Stimulated activated CD8-positive, alpha-beta memory T cell treated with anti-CD3 and anti-CD28 coated beads, Interleukin-15, amount 100 ng/mL, for 24 hours (primary cell): ENCODE data around the gene SLC44A2.

ENCODE experiments used
- DNase-seq: peaks from one replicate; pipeline ENCODE4 v3.0.0-alpha.2; 2020; ENCODE audit warnings: low read depth

The SLC44A2 gene

DNA sequence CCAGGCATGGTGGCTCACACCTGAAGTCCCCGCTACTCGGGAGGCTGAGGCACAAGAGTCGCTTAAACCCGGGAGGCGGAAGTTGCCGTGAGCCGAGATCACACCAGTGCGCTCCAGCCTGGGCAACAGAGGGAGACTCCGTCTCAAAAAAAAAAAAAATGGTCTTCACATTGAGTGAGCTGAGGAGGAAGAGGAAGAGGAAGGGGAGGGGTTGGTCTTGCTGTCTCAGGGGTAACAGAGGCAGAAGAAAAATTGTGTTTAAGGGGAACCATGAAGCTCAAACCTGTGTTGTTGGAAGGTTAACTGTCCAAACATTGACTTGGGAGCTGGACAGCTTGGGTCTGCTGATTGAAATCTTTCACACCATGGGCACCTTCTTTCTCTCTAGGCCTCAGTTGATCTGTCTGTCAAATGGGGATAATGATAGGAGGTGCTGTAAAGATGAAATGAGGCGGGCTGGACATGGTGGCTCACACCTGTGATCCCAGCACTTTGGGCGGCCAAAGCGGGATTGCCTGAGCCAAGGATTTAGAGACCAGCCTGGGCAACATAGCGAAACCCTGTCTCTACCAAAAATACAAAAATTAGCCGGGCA, 9.8 kb upstream of the SLC44A2 start:
- no peak for DNase-seq

DNA sequence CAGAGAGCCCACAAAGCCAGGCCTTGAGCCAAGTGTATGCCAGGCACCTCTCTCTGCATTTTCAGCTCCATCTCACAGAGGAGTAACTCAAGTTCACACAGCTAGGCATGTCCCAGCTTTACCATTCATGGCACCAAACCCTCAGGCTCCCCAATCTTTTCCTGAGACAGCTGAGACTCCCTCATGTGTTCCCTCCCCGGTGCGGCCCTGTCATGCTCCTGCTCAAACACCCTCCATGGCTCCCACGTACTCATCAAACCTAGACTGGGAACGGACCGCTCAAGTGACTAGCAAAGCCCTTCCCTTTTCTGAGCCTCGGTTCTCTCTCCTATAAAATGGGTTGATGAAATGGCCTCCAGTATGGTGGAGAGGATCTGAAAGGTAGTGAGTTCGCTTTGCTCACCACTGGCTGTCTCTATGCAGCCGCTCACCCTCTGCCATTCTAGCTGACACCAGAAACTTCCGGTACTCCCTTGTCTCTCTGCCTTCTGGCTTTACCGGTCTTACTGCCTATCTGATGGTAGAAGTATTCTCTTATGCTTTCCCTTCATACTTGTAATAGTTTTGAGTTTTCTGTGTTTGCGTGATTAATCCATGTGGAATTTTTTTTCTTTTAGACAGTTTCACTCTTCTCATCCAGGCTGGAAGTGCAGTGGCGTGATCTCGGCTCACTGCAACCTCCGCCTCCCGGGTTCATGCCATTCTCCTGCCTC, 7.8 kb upstream of the SLC44A2 start:
- no peak for DNase-seq

DNA sequence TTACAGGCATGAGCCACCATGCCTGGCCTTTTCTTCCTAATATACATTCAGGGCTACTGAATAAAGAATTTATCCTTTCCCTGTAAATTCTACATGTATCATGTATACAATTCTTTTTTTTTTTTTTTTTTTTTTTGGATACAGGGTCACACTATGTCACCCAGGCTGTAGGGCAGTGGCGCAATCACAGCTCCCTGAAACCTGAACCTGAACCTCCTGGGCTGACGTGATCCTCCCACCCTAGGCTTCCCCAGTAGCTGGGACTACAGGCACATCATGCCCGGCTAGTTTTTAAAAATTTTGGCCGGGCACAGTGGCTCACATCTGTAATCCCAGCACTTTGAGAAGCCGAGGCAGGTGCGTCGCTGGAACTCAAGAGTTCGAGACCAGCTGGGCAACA, 6.5 kb upstream of the SLC44A2 start:
- DNase-seq = no peak

DNA sequence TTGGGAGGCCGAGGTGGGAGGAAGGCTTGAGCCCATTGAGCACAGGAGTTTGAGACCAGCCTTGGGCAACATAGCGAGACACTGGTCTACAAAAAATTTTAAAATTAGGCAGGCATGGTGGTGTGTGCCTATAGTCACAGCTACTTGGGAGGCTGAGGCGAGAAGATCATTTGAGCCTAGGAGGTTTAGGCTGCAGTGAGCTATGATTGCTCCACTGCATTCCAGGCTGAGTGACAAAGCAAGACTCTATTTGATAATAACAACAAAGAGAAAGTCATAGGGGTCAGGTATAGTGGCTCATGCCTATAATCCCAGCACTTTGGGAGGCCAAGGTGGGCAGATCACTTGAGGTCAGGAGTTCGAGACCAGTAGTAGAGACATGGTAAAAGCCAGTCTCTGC, 4.6 kb upstream of the SLC44A2 start:
- no peak for DNase-seq

DNA sequence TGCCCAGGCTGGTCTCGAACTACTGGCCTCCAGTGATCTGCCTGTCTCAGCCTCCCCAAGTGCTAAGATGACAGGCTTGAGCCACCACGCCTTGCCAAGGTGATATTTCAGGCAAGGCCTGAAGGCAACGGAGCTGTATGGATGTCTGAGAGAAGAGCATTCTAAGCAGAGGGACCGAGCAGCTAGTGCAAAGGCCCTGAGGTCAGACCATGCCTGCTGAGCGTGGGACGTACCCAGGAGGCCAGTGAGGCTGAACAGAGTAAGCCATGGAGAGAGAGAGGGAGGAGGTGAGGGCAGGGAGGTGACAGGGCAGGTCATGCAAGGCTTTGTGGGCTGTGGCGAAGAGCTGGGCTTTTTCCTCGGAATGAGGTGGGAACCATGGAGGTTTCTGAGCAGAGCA, 3.4 kb upstream of the SLC44A2 start:
- no peak for DNase-seq

DNA sequence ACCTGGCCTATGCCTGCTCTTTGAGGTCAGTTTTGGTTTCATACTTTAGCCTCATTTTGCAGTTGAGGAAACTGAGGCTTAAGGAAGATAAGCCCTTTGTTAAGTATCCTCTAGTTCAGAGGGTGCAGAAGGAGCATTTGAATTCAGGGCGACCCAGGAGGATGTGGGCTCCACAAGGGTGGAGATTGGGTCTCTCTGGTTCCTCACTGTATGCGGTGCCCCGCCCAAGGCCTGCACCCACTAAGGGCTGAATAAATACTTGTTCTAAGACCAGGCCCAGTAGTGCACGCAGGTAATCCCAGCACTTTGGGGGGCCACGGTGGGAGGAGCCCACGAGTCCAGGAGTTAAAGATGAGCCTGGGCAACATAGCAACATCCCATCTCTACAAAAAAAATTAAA, 768 bp upstream of the SLC44A2 start:
- DNase-seq = no peak

DNA sequence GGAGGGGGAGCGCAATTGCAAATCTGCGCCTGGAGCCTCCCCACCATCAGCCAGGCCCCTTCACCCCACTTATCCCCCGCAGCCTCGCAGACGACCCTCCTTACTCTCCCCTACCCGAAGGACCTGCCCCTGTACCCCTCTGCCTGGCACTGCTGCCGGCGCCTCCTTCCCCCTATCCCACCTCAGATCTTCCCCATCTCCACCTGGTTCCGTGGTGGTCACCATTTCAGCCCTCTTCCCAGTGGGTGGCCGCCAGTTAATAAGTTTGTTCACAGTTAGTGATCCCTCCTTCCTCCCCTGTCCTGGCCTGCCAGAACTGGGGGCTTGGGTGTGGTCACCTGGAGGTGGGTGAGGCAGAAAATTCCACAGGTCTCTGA, 397 bp downstream of the SLC44A2 start:
- DNase-seq = no peak

DNA sequence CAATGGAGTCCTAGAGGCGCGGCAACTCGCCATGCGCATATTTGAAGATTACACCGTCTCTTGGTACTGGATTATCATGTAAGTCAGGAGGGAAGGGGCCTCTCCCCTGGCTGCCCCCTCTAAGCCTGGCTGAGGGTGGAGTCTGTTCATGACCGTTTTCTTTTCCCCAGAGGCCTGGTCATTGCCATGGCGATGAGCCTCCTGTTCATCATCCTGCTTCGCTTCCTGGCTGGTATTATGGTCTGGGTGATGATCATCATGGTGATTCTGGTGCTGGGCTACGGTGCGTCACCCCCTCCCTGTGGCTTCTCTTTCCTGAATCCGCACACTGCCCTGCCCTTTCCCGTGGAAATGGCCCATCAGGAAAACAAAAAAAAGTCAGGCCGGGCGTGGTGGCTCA, 6.5 kb downstream of the SLC44A2 start:
- no peak for DNase-seq

DNA sequence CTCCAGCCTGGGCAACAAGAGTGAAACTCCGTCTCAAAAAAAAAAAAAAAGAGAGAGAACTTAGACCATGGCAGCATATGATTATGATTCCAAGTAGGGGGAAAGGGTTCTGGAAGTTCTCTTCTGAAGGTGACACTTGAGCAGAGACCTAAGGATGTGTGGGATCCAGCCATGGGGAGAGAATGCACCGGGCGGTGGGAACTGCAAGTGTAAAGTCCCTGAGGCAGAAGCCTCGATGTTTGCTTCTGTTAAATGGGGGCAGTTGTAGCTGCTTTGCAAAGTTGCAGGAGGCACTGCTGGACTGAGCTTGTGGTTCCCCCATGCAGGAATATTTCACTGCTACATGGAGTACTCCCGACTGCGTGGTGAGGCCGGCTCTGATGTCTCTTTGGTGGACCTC, 9.1 kb downstream of the SLC44A2 start:
- no peak for DNase-seq

DNA sequence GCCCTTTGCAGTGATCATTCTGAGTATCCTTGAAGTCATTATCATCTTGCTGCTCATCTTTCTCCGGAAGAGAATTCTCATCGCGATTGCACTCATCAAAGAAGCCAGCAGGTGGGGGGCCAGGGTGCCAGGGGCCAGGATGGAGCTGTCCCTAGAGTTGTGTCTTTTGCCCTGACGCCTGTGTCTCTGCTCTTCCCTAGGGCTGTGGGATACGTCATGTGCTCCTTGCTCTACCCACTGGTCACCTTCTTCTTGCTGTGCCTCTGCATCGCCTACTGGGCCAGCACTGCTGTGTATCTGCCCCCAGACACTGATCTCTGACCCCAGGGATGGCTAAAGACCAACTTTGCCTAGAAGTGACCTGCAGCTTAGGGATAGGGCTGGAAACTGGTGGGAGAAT, 9.6 kb downstream of the SLC44A2 start:
- DNase-seq = no peak

DNA sequence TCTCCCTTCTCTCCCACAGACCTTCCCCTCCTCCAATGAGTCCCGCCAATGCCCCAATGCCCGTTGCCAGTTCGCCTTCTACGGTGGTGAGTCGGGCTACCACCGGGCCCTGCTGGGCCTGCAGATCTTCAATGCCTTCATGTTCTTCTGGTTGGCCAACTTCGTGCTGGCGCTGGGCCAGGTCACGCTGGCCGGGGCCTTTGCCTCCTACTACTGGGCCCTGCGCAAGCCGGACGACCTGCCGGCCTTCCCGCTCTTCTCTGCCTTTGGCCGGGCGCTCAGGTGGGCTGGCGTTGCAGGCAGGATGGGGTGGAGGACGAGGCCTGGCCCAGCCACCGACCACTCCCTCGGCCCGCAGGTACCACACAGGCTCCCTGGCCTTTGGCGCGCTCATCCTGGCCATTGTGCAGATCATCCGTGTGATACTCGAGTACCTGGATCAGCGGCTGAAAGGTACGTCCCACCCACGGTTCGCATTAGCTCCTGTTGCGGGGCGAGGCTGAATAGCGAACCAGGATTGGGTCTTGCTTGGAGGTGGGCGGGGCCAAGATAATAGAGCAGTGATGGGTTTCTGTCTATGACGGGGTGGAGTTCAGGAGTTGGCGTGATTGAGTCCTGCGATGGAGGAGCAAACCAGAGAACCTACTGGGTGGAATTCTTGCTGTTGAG, 11.1 kb downstream of the SLC44A2 start:
- DNase-seq = no peak

DNA sequence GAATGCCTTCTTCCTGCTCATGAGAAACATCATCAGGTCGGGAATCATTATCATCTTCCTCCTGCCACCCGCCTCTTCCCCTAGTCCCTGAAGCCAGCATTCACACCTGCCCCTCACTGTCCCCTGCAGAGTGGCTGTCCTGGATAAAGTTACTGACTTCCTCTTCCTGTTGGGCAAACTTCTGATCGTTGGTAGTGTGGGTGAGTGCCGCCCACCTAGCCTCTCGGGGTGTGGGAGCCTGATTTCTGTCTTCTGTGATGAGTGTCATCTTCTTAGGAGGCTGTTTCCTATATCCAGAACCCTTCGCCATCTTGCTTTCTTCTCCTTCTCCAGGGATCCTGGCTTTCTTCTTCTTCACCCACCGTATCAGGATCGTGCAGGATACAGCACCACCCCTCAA, 12.5 kb downstream of the SLC44A2 start:
- no peak for DNase-seq

DNA sequence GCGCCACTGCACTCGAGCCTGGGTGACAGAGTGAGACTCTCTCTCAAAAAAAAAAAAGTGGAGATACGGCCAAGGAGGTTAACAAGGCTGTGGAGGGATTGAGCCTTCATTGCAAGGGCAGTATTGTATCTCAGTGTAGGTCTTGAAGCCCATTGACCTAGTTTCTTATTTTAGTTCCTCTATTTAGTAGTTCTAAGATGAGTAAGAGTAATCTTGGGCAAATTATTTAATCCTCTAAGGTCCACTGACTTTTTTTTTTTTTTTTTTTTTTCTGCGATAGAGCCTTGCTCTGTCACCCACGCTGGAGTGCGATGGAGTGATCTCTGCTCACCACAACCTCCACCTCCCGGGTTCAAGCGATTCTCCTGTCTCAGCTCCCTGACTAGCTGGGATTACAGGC, 14.5 kb downstream of the SLC44A2 start:
- DNase-seq = no peak

DNA sequence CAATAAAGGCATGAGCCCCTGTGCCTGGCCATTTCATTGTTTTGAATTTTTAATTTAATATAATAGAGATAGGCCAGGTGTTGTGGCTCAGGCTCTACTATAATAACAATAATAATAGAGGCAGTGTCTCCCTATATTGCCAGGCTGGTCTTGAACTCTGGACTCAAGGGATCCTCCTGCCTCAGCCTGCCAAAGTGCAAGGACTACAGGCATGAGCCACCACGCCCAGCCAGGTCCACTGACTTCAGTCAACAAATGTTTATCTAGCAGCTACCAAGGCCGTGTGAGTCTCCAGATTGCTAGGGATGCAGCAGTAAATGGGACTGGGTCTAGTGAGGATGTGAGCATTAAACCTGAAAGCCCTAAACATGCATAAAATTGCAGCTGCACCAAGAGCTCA, 15.0 kb downstream of the SLC44A2 start:
- DNase-seq = no peak

DNA sequence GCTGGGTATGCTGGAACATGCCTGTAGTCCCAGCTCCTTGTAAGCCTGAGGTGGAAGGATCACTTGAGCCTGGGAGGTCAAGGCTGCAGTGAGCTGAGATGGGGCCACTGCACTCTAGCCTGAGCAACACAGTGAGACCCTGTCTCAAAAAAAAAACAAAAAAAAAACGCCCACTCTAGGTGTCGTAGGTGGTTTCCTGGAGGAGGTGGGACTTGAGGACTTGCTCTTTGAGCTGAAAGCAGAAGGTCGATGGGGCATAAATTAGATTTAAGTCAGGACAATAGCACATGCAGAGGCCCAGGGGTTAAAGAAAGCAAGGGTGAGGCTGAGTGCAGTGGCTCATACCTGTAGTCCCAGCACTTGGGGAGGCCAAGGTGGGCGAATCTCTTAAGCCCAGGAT, 15.9 kb downstream of the SLC44A2 start:
- no peak for DNase-seq

DNA sequence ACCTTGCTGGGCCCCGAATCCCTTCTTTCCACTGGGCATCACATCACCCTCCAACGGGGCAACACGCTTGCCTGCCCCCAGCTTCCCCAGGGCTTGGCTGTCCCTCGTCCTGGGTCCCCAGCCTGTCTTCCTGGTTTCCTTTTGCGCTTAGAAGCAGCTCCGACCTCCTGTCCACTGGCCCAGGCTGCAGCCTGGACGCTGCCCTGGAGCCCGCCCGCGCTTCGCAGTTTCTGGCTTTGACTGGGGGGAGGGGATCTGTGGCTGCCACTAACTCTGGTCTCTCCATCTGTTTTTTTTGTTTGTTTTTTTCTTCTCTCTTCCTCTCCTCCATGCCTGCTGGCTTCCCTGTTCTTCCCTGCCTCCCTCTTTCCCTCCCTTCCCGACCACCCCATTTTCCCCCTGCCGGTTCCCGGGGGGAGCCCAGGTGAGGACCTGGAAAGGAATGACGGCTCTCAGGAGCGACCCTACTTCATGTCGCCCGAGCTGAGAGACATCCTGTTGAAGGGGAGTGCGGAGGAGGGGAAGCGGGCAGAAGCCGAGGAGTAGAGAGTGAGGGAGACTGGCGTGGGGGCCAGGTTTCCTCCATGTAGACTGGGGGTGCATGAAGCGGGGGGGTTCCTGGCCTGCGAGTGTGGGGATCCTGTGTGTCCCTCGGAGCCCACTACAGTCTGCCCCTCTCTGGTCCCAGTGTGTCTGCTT, 17.3 kb downstream of the SLC44A2 start:
- no peak for DNase-seq

DNA sequence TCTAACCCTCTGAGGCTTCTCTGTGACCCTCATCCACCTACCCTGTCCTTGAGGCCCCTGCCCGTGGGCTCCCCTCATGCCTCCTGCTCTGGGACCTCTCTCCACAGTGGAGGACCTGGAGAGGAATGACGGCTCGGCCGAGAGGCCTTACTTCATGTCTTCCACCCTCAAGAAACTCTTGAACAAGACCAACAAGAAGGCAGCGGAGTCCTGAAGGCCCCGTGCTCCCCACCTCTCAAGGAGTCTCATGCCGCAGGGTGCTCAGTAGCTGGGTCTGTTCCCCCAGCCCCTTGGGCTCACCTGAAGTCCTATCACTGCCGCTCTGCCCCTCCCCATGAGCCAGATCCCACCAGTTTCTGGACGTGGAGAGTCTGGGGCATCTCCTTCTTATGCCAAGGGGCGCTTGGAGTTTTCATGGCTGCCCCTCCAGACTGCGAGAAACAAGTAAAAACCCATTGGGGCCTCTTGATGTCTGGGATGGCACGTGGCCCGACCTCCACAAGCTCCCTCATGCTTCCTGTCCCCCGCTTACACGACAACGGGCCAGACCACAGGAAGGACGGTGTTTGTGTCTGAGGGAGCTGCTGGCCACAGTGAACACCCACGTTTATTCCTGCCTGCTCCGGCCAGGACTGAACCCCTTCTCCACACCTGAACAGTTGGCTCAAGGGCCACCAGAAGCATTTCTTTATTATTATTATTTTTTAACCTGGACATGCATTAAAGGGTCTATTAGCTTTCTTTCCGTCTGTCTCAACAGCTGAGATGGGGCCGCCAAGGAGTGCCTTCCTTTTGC, 18.0 kb downstream of the SLC44A2 start:
- DNase-seq = no peak

DNA sequence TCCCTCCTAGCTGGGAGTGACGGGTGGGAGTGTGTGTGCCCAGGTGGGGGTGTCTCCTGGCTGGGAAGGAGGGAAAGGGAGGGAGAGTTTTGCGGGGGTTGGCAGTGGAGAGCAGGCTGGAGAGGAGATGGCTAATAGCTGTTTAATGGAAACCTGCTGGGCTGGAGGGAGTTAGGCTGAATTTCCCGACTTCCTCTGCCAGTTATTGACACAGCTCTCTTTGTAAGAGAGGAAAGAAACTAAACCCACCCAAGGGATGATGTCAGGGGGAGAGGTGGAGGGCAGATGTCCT, 18.6 kb downstream of the SLC44A2 start:
- no peak for DNase-seq

DNA sequence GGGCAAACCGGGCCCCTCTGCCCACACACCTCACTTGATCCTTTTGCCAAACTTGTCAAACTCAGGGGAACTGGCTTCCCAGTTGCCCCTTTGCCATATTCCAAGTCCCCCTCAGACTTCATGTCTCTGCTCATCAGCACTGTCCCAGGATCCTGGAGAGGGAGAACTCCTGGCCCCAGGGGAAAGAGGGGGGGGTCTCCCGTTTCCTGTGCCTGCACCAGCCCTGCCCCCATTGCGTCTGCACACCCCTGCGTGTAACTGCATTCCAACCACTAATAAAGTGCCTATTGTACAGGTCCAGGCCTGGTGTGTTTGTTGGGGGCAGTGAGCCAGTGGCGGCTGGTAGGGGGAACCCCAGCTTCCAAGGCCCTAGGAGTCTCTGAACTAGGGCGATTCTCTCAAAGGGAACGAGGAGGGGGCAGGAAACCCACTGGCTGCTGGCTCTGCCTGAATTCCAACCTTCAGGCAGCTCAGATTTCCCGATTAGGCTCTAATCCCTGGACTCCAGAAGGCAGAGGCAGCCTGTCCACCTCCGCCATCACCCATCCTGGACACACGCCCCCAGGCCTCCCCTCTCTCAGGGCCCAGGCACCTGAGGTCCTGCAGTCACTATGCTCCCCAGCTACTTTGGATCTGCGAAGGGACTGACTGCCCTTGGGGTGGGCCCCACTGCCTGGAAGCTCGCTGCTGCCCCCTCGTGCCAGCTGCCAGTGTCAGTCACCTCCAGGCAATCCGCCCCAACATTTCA, 19.1 kb downstream of the SLC44A2 start:
- DNase-seq = peak; percentile 69

DNA sequence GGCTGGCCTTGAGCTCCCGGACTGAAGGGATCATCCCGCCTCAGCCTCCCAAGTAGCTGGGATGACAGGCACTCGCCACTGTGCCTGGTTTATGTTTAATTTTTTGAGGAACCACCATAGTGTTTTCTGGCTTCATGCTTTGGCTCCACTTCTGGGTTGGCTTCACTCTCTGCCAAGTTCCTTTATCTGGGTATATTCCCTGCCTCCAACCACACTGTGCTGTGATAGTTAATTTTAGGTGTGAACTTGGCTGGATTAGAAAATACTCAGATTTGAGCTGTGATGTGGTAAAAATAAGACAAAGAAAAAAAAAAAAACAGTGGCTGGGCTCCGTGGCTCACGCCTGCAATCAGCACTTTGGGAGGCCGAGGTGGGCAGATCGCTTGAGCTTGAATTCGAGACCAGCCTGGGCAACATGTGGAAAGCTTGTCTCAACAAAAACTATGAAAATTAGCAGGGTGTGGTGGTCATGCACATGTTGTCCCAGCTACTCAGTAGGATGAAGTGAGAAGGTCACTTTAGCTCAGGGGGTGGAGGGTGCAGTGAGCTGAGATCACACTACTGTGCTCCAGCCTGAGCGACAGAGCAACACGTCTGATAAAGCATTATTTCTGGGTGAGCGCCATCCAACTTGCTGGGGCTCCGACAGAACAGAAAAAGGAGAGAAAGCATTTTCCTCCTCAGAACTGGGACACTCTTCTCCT, 21.3 kb downstream of the SLC44A2 start:
- no peak for DNase-seq

DNA sequence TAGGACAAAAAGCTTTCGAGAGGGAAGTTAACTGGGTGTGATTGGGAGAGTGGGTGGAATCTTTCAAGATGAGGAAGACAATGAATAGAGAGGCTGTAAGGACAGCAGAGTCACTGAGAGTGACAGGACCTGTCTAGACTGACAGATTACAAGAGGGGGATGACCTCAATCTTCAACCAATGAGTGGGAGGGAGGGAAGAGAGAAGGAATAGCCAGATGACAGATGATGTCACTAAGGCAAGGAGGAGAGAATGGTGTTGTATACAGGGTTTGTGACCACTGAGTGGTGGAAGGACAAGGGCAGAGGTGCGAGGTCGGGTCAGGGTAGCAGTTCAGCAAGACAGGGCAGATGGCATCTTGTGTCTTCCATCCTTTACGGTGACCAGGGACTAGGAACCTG, 23.0 kb downstream of the SLC44A2 start:
- DNase-seq = no peak
